HG02610 (cell line): ENCODE results near the gene IPP.
"Not testable (repeated sequence)": the region's sequence is repeated elsewhere in the genome, so short reads cannot be mapped to it uniquely, and the experiment has no call there.

Experiments
- ATAC-seq: cut with Tn5 transposase; IDR thresholded peaks from one replicate; pipeline ENCODE4 v1.9.1; 2021; ENCODE audit warnings: mild to moderate bottlenecking, moderate library complexity; ENCODE audit not compliant: unreplicated experiment

Gene IPP

GRCh38 chr1:45750298-45751038 is at the start of gene IPP:
IPP (minus strand) TSS chr1:45750653; CDS start chr1:45746411, 4,242 bp downstream.
- ATAC-seq, result peak; percentile 94

GRCh38 chr1:45796946-45797345 is 46.5 kb upstream of the IPP start:
- ATAC-seq, result no peak

GRCh38 chr1:45796381-45796780 is 45.9 kb upstream of the IPP start:
- ATAC-seq, result no peak

- no peak for ATAC-seq
Measured at GRCh38 chr1:45793942-45794604, 43.6 kb upstream of the IPP start.

GRCh38 chr1:45792744-45793143 is 42.3 kb upstream of the IPP start:
- ATAC-seq, result no peak

GRCh38 chr1:45789601-45790000 is 39.1 kb upstream of the IPP start:
- ATAC-seq, result no peak

- ATAC-seq, result no peak
Measured at GRCh38 chr1:45787905-45788304, 37.5 kb upstream of the IPP start.

GRCh38 chr1:45785583-45785982 is 35.1 kb upstream of the IPP start:
- no peak for ATAC-seq

GRCh38 chr1:45775794-45776193 is 25.3 kb upstream of the IPP start:
- ATAC-seq, result no peak

GRCh38 chr1:45772971-45773370 is 22.5 kb upstream of the IPP start:
- ATAC-seq, result peak; percentile 57

- no peak for ATAC-seq
Measured at GRCh38 chr1:45769261-45769932, 18.9 kb upstream of the IPP start.

- no peak for ATAC-seq
Measured at GRCh38 chr1:45767035-45767434, 16.6 kb upstream of the IPP start.

GRCh38 chr1:45765999-45766792 is 15.7 kb upstream of the IPP start:
- no peak for ATAC-seq

GRCh38 chr1:45762291-45762690 is 11.8 kb upstream of the IPP start:
- no peak for ATAC-seq

- ATAC-seq, result no peak
Measured at GRCh38 chr1:45755697-45756096, 5.2 kb upstream of the IPP start.

GRCh38 chr1:45753248-45754037 is 3.0 kb upstream of the IPP start:
- no peak for ATAC-seq

GRCh38 chr1:45752441-45753052 is 2.1 kb upstream of the IPP start:
- ATAC-seq, result no peak

- no peak for ATAC-seq
Measured at GRCh38 chr1:45752014-45752413, 1.6 kb upstream of the IPP start.

GRCh38 chr1:45751039-45751838 is 786 bp upstream of the IPP start:
- ATAC-seq, result not testable (repeated sequence)
